ENCODE data around the gene MAX. TPM values are rescaled to one million over a fixed set of nuclear protein-coding genes. Genes with fewer than 3 reads are reported as not detected.

MAX gene
- total RNA-seq, 1 donor: 57.9 TPM

DNA sequence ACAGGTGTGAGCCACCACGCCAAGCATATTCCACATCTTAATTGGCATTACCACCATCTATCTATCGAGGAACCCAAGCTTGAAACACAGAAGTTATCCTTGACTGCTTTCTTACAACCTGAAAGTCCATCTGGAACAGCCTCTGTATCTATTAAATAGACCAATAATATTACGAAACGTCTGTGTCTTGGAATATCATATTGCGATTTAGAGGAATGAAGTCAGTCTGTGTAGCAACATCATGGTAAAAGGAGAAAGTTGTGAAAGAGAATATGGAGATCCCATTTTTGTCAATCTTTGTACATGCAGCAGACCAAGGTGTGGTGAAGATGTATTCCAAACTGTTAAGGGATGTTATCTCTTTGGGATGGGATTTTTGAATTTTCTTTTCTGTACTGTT, 25.8 kb upstream of the MAX start:
- no peak overlapping the region for H3K4me3 ChIP-seq (ENCODE audit: low read depth, low read length)
- peak; percentile 26 for DNase-seq (ENCODE audit: low read depth)
- no peak for TF ChIP-seq CTCF (IDR thresholded peaks at IDR 0.05; ENCODE audit: insufficient read depth, low read depth, low read length)

DNA sequence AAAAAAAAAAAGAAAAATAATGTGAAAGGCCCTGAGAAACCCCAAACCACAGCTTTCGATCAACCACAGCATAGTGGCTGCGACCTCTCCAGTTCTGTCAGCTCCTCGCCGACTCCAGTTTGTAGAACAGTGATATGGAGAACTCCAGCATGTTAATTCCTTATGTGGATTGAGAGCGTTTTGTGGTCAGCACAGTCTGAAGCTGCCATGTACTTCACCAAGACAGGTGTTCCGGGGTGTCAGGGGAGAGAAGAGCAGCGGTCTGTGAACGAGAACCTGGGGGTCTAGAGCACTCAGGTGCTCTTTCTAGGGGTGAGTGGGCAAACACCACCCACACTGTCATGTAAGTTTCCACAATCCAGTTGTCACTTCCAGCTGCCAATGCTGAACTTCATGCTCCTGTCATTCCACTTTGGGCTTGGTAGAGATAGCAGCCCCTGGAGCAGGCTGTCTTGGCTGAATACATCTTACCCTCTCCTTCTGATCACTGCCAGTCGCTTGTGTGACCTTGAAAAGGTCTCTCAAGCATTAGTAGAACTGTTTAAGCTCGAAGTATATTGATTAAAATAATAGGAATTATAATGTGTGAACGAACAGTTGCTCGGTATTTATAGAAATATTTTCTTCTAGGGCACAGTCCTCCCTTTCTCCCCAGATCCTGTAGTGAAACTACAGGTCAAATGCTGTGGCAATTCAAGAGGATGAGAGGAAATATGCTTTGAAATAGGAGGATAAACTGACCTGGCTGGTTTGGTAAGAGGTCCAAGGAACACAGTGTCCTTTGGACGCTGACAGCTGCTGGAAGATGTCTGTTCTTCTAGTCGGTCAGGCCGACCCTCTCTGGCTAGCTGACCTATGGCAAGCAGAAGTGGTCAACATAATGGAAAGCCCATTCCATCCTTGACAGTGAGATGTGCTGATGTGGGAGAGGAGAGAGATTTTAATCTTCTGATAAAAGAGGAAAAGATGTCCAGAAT, 15.7 kb upstream of the MAX start:
- no peak for TF ChIP-seq CTCF (IDR thresholded peaks at IDR 0.05; ENCODE audit: insufficient read depth, low read depth, low read length)
- no peak for DNase-seq (ENCODE audit: low read depth)
- no peak overlapping the region for H3K4me3 ChIP-seq (ENCODE audit: low read depth, low read length)

- TF ChIP-seq CTCF (IDR thresholded peaks at IDR 0.05; ENCODE audit: insufficient read depth, low read depth, low read length): no peak
- no peak for DNase-seq (ENCODE audit: low read depth)
- no peak overlapping the region for H3K4me3 ChIP-seq (ENCODE audit: low read depth, low read length)
Measured at GRCh38 chr14:65115615-65116014, 13.3 kb upstream of the MAX start.

DNA sequence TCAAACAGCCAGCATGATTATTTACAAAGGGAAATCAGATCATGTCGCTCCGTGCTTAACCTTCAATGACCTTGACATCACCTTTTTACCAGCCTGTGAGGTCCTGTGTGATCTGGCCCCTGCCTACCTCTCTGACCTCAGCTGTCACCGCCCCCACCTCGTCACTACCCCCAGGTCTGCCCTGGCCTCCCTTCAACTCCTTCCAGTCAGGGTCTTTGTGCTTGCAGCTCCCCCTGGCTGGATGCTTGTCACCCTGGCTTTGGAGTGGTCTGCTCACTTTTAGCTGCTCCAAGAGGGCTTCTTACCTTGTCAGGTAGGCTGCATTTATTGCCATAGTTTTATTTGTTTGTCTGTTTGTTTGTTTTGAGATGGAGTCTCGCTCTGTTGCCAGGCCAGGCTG, 8.2 kb upstream of the MAX start:
- no peak for DNase-seq (ENCODE audit: low read depth)
- no peak for TF ChIP-seq CTCF (IDR thresholded peaks at IDR 0.05; ENCODE audit: insufficient read depth, low read depth, low read length)

GRCh38 chr14:65109357-65109756, 7.0 kb upstream of the MAX start:
- DNase-seq (ENCODE audit: low read depth): no peak
- no peak for TF ChIP-seq CTCF (IDR thresholded peaks at IDR 0.05; ENCODE audit: insufficient read depth, low read depth, low read length)
- no peak overlapping the region for H3K4me3 ChIP-seq (ENCODE audit: low read depth, low read length)

More for the DNA sequence above, 8.2 kb upstream of the MAX start:
- H3K4me3 ChIP-seq (ENCODE audit: low read depth, low read length): no peak overlapping the region

GRCh38 chr14:65107200-65107599, 4.9 kb upstream of the MAX start:
- no peak for TF ChIP-seq CTCF (IDR thresholded peaks at IDR 0.05; ENCODE audit: insufficient read depth, low read depth, low read length)
- no peak for DNase-seq (ENCODE audit: low read depth)
- no peak overlapping the region for H3K4me3 ChIP-seq (ENCODE audit: low read depth, low read length)
